Psoas muscle (tissue), 8 donors: ENCODE measurements around the gene SLC44A3. TPM values are rescaled to one million over a fixed set of nuclear protein-coding genes. Genes with fewer than 3 reads are reported as not detected.

Source experiments
- ATAC-seq, 4 donors: fragments of 200-7000 bp; cut with Tn5 transposase; one replicate each; pipeline ENCODE4 v1.9.1; 2020; ENCODE audit warnings: moderate library complexity in 3 of 4, mild to moderate bottlenecking in 2 of 4
- DNase-seq, 2 donors: peaks; one replicate each; pipeline ENCODE4 v3.0.0-alpha.2; 2020
- H3K27ac ChIP-seq: fragments of 200-600 bp; one replicate; pipeline ENCODE4 v1.8.0; 2022
- H3K27me3 ChIP-seq, 3 donors: fragments of 200-600 bp in 1 of 3; one replicate each; pipeline versions ENCODE4 v1.6.1 to v1.8.0; 2013 to 2022; ENCODE audit warnings: low read length in 2 of 3, mild to moderate bottlenecking in 2 of 3, moderate library complexity in 1 of 3; ENCODE audit not compliant: insufficient read depth in 3 of 3
- H3K36me3 ChIP-seq, 2 donors: fragments of 200-600 bp in 1 of 2; one replicate each; pipeline versions ENCODE4 v1.6.1 to v1.8.0; 2013 to 2022; ENCODE audit warnings: low read depth in 1 of 2, mild to moderate bottlenecking in 1 of 2, moderate library complexity in 1 of 2; ENCODE audit not compliant: insufficient read depth in 1 of 2
- H3K4me1 ChIP-seq: fragments of 200-600 bp; one replicate; pipeline ENCODE4 v1.8.0; 2022
- H3K4me3 ChIP-seq: fragments of 200-600 bp; one replicate; pipeline ENCODE4 v1.8.0; 2022; ENCODE audit warnings: mild to moderate bottlenecking
- H3K9me3 ChIP-seq: fragments of 200-600 bp; one replicate; pipeline ENCODE4 v1.8.0; 2022
- WGBS, 3 donors: extraction: QIAGEN DNeasy Blood & Tissue Kit; methylation state at CpG; one replicate each; pipeline versions ENCODE4 v1.1.6 to v1.1.7; 2013; 5-methylcytosine and 5-hydroxymethylcytosine counted together
- intact Hi-C, 2 donors: fragments of 100-400 bp; cut with DNase I; formaldehyde crosslinking; loops; one replicate each; pipeline versions ENCODE4 v1.11.0 to v1.14.2; 2022
- polyA plus RNA-seq, 3 donors: library from polyadenylated mRNA; stranded (reverse); fragments of 200-250 nt; gene quantifications; one replicate each; pipeline ENCODE4 v1.2.3, GENCODE V29; 2013
- total RNA-seq, 4 donors: library from RNA; stranded (reverse); fragmentation: NEBNext Ultra II Directional in 2 of 4; extraction: Animal tissue kit (Norgen Biotek cat#: 25700) in 2 of 4; gene quantifications; one replicate each; pipeline versions ENCODE4 v1.2.1 to v1.2.4, GENCODE V29; 2021 to 2023
- TF ChIP-seq, protein P1 (sequence below): fragments of 200-600 bp; IDR thresholded peaks from one replicate; pipeline ENCODE4 v1.8.0; 2022; ENCODE audit warnings: antibody characterized with exemption
- donor health status: healthy with polysubstance abuse.
- donor health status: DM: no; HTN: no; CAD: no; lungs with moderate emphysema.
- donor health status: Bipolar disorder and iron deficiency.
- donor health status: healthy.
- donor health status: DM: yes; HTN: yes; CAD: no.
- donor health status: DM: no; HTN: no; CAD: no.
- donor health status: DM: no; HTN: no; CAD: no.
- donor health status: DM: yes; HTN: yes; CAD: no.

SLC44A3 gene
- total and polyA plus RNA-seq, 7 donors = 0.04 to 0.58 (median 0.32) TPM; not detected in 2

DNA sequence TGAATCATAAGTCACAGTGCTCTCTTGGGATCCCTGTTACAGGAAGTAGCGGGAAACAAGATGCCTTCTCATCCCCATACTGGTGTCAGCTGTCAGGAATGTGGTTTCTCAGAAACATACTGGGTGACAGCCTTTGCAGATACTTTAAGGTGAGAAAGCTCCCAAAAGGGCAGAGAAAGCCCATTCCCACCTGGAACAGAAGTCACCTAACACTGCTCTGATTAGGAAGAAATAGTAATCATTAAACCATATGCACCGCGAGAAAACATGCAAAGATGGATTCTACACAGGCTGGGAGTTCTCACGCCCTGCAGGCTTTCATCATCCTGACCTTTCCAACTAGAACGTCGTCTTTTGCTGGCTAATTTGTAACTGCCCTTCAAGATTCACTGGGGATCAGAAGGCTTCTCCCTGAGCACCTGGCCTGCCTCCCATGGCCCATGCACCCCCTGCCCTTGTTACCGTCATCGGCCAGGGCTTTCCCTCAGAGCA, 46.2 kb upstream of the SLC44A3 start:
- H3K4me3 ChIP-seq = no peak overlapping the region
- peaks cover 0 to 4% (median 0%) of the 10 kb centered on the region in 3 donors for H3K27me3 ChIP-seq
- WGBS, 3 donors = 75 to 80% (median 78%) methylated on average over 8 of the region's 8 CpGs
- intact Hi-C loops = no loop called here
- H3K27ac ChIP-seq = no peak overlapping the region
- no peaks in the 10 kb centered on the region for H3K36me3 ChIP-seq
- TF ChIP-seq, protein P1, sequence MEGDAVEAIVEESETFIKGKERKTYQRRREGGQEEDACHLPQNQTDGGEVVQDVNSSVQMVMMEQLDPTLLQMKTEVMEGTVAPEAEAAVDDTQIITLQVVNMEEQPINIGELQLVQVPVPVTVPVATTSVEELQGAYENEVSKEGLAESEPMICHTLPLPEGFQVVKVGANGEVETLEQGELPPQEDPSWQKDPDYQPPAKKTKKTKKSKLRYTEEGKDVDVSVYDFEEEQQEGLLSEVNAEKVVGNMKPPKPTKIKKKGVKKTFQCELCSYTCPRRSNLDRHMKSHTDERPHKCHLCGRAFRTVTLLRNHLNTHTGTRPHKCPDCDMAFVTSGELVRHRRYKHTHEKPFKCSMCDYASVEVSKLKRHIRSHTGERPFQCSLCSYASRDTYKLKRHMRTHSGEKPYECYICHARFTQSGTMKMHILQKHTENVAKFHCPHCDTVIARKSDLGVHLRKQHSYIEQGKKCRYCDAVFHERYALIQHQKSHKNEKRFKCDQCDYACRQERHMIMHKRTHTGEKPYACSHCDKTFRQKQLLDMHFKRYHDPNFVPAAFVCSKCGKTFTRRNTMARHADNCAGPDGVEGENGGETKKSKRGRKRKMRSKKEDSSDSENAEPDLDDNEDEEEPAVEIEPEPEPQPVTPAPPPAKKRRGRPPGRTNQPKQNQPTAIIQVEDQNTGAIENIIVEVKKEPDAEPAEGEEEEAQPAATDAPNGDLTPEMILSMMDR = no peak
- no peaks in the 10 kb centered on the region for H3K9me3 ChIP-seq
- DNase-seq (no peak), ATAC-seq (no peak)
- H3K4me1 ChIP-seq = no peaks in the 10 kb centered on the region

- no peak overlapping the region for H3K4me3 ChIP-seq
- DNase-seq (no peak), ATAC-seq (no peak)
- H3K36me3 ChIP-seq = no peaks in the 10 kb centered on the region
- peaks cover 0 to 4% (median 0%) of the 10 kb centered on the region in 3 donors for H3K27me3 ChIP-seq
- intact Hi-C loops = no loop called here
- no peaks in the 10 kb centered on the region for H3K9me3 ChIP-seq
- 86 to 100% (median 87%) methylated on average over 1 of the region's 1 CpG for WGBS, 3 donors
- no peak overlapping the region for H3K27ac ChIP-seq
- no peaks in the 10 kb centered on the region for H3K4me1 ChIP-seq
- TF ChIP-seq, protein P1 = no peak
Measured at GRCh38 chr1:94776474-94776873, 43.7 kb upstream of the SLC44A3 start.

- H3K4me1 ChIP-seq = no peaks in the 10 kb centered on the region
- DNase-seq (no peak), ATAC-seq (no peak)
- H3K4me3 ChIP-seq = no peak overlapping the region
- TF ChIP-seq, protein P1 = no peak
- no peaks in the 10 kb centered on the region for H3K36me3 ChIP-seq
- H3K9me3 ChIP-seq = no peaks in the 10 kb centered on the region
- intact Hi-C loops = no loop called here
- H3K27me3 ChIP-seq = peaks cover 0 to 4% (median 0%) of the 10 kb centered on the region in 3 donors
- no peak overlapping the region for H3K27ac ChIP-seq
Measured at GRCh38 chr1:94777281-94777680, 42.9 kb upstream of the SLC44A3 start.

- intact Hi-C loops = no loop called here
- no peaks in the 10 kb centered on the region for H3K36me3 ChIP-seq
- no peaks in the 10 kb centered on the region for H3K9me3 ChIP-seq
- no peak for DNase-seq
- TF ChIP-seq, protein P1 = no peak
- H3K4me1 ChIP-seq = no peaks in the 10 kb centered on the region
- H3K27me3 ChIP-seq = peaks cover 0 to 4% (median 0%) of the 10 kb centered on the region in 3 donors
- no peak overlapping the region for H3K4me3 ChIP-seq
- H3K27ac ChIP-seq = no peak overlapping the region
- ATAC-seq = no peak
Measured at GRCh38 chr1:94778808-94779207, 41.3 kb upstream of the SLC44A3 start.
